Vagina (tissue), 2 donors: ENCODE data around the gene HS3ST3B1.

Source experiments
- CTCF ChIP-seq, 3 experiments: fragments of 450-650 bp in 2 of 3; fragments of 200-600 bp in 1 of 3; sonication (generic) in 1 of 3; IDR thresholded peaks; one replicate each; pipeline ENCODE4 v1.5.1; 2017 to 2019; ENCODE audit warnings: antibody characterized with exemption in 3 of 3, mild to moderate bottlenecking in 2 of 3, moderate library complexity in 2 of 3
- POLR2A ChIP-seq, 2 donors: fragments of 450-650 bp; IDR thresholded peaks; one replicate each; pipeline ENCODE4 v1.6.1; 2017; ENCODE audit warnings: antibody characterized with exemption in 2 of 2, mild to moderate bottlenecking in 2 of 2, moderate library complexity in 2 of 2
- POLR2AphosphoS5 ChIP-seq, 2 donors: sonication (generic); formaldehyde crosslinking; IDR thresholded peaks; one replicate each; pipeline ENCODE4 v1.9.0; 2017; ENCODE audit warnings: antibody characterized with exemption in 2 of 2, mild to moderate bottlenecking in 2 of 2, low read depth in 1 of 2; ENCODE audit not compliant: insufficient read depth in 1 of 2

GRCh38 chr17:14330492-14330962 lies 29.6 kb downstream of the HS3ST3B1 start:
- TF ChIP-seq CTCF (IDR thresholded peaks at IDR 0.05), result no peak
- TF ChIP-seq POLR2AphosphoS5 (IDR thresholded peaks at IDR 0.05; ENCODE audit: insufficient read depth in 1 of 2, low read depth in 1 of 2), result no peak
- no peak for TF ChIP-seq POLR2A (IDR thresholded peaks at IDR 0.05)
